NT2/D1 (cell line): ENCODE data around the gene SLC35E4.

Source experiments
- SUZ12 ChIP-seq: IDR thresholded peaks from 2 replicates; pipeline ENCODE4 v1.6.1; 2011; ENCODE audit not compliant: insufficient read length, insufficient read depth; ENCODE audit errors: extremely low read depth
- YY1 ChIP-seq: IDR thresholded peaks from 2 replicates; pipeline ENCODE4 v1.6.1; 2011; ENCODE audit not compliant: insufficient read length, insufficient read depth
- ZNF274 ChIP-seq: IDR thresholded peaks from 2 replicates; pipeline ENCODE4 v1.6.1; 2011; ENCODE audit warnings: mild to moderate bottlenecking, low read depth, low read length

DNA sequence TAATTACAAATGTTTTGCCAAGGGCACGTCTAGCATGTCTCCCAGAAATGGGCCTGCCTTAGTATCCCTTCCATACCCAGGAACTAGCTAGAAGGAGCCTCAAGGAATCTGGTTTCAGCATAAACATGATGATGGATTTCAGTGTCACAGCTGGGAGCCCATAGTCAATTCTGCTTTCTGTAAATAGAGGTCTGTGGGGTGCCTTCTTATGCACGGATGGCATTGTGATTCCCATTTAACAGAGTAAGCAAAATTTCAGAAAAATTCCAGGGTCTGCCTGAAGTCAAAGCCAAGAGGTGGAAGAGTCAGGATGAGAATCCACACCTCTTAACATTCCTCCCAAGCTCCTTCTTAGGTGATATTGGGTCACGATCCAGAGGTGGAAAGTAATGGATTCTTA, 20.0 kb downstream of the SLC35E4 start:
- no peak for TF ChIP-seq SUZ12
- TF ChIP-seq YY1: no peak
- no peak for TF ChIP-seq ZNF274
